HG03045 (cell line): ENCODE data around the gene ESR2.
"Not testable (repeated sequence)": the region's sequence is repeated elsewhere in the genome, so short reads cannot be mapped to it uniquely, and the experiment has no call there.

Experiments used
- ATAC-seq: cut with Tn5 transposase; IDR thresholded peaks from one replicate; pipeline ENCODE4 v1.9.1; 2021; ENCODE audit warnings: mild to moderate bottlenecking, moderate library complexity; ENCODE audit not compliant: unreplicated experiment

ESR2 gene

DNA sequence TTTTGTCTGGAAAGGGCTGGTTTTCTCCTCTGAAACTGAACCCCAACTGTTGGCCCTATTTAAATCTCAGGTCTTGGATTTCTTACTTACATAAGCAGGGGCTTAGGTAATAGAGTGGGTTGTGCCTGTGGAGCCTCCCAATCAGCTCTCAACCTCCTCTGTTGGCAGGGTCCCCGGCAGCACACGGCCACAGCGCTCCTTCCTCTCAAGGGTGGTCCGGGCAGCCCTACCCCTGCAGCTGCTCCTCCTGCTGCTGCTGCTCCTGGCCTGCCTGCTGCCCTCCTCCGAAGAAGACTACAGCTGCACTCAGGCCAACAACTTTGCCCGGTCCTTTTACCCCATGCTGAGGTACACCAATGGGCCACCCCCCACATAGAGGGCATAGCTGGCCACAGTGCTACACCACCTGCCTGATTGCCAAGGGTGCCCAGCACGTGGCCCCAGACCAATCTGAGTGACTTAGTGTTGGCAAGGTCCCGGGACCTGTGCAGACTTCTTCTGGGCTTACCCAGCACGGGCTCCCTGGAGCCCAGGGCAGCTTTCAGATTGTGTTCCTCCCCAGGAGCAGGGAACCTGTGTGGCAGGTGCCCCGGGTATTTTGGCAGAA lies 68.9 kb downstream of the ESR2 start:
- ATAC-seq = no peak

DNA sequence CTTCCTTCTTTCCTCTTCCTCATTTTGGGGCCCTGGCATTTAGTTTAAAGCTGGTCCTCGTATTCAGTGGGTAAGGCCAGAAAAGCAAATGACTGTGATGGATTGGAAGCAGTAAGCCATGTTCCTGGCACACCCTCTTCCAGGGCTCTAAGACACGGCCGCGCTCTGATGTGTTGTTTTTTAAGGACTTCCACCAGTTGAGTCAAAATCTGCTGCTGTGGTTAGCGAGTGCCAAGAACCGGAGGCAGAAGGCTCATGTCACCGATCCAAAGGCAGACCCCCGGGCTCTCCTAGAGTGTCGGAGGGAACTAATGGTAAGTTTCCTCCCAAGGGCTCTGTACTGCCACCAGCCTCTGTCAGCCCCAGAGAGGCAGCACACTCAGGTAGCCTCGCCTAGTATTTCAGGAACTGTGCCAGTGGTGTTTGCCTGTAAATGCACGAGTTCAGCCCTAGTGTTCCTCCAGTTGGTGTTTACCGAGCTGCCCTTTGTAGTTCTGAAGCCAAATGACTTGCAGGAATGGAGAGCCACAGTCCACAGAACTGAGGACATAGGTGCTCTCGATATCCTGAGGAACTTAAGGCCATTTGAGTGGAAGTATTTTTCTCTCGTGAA lies 72.7 kb downstream of the ESR2 start:
- no peak for ATAC-seq

DNA sequence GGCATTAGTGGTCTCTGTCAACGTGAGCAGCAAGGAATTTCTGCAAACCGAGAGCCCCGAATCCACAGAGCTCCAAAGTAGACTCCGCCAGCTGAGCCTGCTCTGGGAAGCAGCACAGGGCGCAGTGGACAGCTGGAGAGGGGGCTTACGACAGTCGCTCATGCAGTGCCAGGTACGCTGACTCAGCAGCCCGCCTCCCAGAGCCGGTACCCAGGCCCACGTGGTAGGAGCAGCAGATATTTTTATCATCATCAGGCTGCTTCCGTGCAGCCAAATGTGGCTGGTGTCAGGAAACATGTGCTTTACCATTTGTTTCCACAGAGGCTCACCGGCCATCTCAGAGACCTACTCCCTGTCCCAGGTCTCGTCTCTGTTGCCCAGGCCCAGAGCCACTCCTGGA lies 73.7 kb downstream of the ESR2 start:
- no peak for ATAC-seq

DNA sequence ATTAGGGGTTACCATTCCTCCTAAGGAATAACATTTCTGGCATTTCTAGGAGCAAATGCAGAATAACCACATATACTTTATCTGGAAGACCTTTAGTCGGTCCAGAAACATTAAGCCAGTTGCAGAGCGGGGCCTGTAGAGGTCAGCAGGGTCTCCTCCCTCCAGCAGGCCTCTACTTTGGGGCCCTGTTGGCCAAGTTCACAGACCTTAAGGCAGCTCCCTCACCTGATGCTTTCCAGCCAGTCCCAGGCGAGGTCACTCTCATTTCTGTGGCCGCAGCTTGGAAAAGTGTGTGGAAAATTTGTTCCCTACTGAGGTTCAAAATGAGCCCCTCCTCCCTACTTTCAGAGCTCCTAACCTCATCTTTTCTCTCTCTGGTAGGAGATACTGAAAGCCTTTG lies 74.1 kb downstream of the ESR2 start:
- no peak for ATAC-seq

DNA sequence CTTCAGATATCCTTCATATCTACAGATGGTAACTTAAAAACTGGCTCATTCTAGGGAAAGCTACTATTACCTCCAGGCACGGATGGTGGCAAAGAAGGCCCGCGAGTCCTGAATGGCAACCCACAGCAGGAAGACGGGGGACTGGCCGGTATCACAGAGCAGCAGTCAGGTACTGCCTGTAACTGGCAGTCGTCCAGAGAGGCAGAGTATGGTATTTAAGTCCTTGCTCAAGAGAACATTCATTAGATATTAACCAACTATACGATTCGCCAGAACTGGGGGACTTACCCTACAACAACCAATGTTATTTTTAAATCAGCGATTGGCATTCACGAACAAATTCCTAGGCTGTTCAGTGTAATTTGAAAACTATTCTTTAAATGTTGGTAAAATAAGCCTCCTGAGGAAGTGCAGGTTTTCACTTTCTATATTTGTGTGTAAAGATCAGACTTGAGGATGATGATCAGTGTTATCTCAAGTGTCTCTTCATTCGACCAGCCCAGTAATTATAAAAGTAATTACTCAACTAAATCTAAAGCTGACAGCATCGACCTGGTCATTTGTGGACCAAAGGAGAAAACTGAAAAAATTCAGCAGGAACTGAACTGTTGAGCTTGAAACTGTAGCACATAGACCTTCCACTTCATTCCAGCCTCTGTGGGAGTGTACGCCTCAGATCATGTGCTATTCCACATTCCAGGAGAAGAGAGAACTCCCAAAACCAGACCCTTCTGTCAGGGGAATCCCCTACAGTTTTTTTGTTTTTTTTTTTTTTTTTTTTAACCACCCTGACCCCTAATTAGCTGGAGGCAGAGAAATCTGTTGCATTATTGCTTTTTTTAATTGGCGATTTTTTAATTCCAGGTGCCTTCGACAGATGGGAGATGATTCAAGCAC lies 75.6 kb downstream of the ESR2 start:
- ATAC-seq = no peak

DNA sequence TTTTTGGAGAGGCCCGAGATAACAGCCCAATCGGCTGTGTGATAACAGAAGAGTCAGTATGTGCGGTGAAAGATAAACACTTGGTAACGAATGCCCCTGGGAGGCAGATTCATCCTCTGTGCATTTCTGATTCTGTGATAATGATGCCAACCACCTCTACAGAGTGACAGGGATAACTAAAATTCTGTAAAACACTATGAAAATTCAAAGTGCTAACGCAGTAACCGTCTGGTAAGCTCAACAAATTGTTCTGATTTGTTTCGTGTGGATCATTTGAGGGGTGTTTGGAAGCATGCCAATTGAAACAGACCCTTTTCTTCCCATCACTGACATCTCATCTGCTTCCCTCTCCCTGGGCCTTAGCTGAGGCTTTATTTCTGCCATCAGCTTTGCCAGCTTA lies 76.3 kb downstream of the ESR2 start:
- no peak for ATAC-seq

DNA sequence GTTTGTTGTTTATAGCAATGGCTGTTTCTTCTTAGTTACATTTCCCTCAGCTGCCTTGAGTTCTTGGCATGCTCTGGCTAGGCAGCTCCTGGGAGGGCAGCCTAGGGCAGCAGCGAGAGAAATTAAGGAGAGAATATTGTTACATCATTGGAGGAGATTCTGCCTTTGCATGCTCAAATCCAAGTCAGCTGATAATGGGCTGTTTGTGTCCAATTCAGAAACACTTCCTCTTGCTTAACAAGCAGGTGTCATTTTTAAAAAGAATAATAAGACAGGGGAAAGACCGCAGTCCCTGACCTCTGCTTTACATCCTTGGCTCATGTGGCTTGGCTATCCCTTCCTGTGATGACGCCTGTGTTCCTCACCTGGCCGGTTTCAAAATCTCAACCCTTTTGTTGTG lies 76.9 kb downstream of the ESR2 start:
- no peak for ATAC-seq

DNA sequence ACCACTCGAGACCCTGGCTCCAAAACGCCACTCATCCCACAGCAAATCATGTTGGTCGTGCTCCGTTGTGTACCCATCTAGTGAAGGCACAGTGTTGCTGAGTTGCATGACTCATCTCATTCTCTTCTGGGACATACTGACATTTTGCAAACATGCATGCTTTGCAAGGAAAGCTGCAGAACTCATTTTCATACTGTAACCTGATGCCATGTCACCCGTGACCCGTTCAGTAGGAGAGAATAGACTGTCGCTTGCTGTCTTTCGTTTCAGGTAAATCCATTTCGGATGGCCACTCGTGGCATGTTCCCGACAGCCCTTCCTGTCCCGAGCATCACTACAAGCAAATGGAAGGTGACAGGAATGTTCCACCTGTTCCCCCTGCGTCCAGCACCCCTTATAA lies 78.2 kb downstream of the ESR2 start:
- ATAC-seq = no peak

DNA sequence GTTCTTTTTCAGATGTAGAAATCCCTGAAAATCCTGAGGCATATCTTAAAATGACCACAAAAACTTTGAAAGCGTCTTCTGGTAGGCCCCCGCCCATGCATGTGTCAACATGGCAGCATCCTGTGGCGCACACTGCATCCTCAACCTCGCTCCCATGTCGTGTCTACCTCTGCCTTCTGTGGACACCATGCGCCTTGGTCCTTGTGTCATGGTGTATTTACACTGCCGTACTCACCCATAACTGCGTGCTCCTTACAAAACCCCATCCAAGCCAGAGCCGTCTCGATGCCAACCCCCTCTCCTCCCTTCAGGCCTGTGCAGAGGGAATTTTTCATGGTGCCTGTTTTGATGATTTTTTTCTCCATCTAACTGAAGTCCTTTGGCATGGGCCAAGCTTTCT lies 78.9 kb downstream of the ESR2 start:
- ATAC-seq = no peak

DNA sequence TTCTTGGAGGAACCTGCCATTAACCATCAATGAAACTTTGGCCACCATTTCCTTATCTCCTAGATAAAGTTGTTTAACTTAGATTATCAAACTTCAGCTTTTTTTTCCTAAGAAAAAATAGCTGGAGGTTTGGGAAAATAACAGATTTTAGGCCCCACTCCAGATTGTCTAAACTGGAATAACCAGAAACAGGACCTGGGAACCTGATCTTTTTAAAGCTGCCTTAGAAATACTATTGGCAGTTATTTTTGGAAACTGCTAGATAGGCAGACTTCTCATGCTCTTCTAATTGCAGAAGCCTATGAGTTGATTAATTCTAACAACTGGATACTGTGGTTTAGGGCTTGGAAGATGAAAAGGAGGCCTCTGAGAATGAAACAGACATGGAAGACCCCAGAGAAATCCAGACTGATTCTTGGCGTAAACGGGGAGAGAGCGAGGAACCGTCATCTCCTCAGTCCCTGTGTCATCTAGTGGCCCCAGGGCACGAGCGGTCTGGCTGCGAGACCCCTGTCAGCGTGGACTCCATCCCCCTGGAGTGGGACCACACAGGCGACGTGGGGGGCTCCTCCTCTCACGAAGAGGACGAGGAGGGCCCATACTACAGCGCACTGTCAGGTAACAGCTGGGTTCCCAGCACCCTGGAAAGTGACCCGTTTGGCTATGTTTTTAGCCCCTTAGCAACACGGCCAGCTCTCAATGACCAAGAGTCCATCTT lies 80.2 kb downstream of the ESR2 start:
- ATAC-seq = no peak

DNA sequence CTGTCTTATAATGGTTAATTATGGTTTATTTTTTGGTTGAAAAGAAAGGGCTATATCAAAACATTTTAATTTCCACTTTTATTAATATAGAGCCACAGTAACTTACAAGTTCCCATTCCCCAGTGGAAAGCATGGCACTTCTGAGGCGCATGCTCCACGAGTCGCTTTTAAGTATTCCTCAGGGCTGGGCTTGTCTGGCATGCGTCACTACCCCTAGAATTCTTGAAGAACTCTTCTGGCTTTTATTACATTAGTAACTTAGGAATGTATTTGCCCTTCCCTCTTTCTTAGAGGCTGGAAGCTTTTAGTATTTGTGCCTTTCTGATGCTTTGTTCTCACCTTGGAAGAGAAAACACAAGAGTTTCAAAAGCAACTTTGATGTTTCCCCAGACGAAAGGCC lies 81.1 kb downstream of the ESR2 start:
- no peak for ATAC-seq

DNA sequence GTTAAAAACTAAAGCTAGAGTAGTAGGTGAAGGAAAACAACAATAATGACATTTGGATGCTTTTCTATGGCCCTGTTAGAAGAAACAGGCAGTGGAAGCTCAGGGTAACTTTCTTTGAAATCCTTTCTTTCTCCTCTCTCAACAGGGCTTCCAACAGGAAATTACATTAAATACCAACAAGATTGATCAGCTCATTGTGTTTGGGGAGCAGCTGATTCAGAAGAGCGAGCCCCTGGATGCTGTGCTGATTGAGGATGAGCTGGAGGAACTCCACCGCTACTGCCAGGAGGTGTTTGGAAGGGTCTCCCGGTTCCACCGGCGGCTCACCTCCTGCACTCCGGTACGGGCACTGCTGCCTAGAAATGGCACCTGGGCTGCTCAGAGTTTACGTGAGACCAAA lies 81.5 kb downstream of the ESR2 start:
- no peak for ATAC-seq

DNA sequence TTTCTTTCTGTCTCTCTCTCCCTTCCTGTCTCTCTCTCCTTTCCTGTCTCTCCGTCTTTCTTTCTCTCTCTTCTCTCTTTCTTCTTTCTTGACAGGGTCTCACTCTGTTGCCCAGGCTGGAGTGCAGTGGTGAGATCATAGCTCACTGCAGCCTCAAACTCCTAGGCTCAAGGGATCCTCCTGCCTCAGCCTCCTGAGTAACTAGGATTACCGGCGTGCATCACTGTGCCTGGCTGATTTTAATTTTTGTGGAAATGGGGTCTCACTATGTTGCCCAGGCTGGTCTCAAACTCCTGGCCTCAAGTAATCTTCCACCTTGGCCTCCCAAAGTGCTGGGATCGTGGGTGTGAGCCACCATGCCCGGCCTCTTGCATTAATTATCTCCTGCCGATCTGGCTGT lies 83.3 kb downstream of the ESR2 start:
- not testable (repeated sequence) for ATAC-seq

DNA sequence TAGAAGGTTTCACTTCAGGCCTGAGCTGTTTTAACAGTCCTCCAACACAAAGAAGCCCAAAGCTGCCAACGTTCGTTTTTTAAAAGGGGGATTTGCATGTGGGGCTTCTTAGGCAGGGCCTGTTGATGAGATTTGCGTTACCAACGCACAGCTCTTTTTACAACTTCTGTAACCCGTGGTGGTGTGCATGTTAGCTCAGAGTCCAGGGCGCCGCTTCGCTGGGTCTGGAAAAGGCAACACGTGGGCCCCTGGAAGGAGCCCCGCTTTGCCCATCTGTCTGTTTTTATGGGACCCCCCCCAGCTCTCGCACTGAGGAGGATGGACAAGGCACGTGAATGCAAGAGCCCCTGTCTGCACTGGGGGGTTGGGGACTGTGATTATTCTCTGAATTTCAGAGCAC lies 84.0 kb downstream of the ESR2 start:
- ATAC-seq = no peak

DNA sequence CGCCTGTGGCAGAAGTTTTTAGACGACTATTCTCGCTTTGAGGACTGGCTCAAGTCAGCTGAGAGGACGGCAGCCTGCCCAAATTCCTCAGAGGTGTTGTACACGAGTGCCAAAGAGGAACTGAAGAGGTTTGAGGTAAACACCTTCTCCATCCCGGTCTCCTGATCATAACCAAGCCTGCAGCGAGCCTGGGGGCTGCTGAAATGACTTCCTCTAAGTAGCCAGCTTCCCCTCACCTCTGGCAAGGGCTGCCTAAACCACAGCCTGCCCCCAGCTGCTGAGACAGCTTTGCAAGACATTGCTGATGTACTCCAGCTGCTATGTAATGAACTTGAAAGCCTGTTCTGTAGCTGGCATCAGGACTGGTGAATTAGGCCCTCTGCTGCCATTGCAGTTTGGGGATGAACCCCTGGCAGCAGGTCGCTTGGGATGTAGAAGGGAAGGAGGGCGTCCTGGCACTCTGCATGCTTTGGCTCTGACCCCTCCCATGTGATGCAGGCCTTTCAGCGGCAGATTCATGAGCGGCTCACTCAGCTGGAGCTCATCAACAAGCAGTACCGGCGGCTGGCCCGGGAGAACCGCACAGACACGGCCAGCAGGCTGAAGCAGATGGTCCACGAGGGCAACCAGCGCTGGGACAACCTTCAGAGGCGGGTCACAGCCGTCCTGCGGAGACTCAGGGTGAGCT lies 84.6 kb downstream of the ESR2 start:
- ATAC-seq = no peak

DNA sequence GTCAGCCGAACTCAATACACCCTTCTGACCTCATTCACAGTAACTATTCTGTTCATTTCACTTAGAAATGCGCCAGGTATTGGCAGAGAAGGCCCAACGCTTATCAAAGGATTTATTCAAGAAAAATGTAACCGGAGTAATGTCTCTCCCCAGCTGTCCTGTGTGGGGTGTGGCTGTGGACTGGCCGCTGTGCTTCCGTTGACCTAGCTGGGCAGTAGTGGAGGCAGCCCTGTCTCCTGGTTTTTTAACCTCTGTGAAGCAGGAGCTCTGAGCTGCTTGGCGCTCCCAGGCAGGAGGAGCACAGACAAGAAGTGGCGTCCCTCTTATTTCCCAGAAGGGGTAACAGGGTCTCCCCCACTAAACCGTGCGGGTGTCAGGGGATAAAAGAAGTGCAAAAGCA lies 85.2 kb downstream of the ESR2 start:
- ATAC-seq = no peak

DNA sequence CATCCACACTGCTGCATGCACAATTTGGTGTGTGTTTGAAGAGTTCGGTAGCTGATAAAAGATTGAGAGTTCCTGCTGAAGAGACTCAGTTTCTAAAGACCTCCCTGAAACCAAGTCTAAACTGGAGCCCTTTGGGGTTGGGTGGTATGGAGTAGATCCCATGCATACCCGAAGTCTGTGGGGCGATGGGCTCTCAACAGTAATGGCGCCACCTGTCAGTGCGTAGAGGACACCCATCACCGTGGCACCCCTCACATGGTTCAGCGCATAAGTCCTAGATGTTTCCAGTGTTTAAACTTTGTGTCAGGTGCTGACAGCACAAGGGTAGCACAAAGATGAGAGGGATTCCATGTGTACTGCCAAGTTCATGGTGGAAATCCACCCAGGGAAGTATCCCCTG lies 85.9 kb downstream of the ESR2 start:
- ATAC-seq = no peak

DNA sequence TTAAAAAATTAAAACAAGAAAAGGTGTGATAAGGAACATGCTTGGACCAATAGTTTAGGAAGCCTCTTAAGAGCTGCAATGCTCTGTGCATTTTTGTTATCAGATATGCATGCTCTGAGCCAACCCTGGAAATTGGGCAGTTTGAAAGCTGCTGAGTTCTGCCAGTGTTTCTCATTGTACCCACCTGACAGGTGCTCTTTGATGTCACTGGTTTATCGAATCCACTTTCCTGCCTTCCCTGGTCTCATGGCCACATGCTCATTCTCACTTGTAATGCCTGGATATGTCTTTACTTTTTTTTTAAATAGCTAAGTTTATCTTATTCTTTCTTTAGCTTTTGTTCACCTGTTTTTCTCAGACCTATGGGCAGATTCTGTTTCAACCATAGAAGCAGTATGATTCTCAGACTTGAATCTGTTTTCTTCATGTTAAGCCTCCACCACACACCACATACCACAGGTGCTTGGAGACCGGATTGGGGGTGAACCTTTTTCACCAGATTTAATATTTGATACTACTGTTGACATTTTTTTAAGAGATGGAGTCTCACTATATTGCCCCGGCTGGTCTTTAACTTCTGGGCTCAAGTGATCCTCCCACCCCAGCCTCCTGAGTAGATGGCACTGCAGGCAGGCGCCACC lies 90.7 kb downstream of the ESR2 start:
- ATAC-seq = no peak

DNA sequence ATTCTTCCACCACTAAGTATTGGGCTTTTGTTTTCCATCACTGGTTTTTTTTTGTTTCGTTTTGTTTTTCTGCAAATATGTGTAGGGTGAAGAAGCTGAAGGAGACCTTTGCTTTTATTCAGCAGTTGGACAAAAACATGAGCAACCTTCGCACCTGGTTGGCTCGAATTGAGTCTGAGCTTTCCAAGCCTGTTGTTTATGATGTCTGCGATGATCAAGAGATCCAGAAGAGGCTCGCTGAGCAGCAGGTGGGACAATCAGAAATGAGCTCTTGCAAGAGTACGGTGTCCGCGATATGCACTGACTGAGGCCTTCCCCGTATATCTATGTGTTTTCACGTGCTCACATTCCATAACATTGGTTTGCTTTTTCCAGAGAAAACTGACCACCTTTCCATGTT lies 91.5 kb downstream of the ESR2 start:
- no peak for ATAC-seq

DNA sequence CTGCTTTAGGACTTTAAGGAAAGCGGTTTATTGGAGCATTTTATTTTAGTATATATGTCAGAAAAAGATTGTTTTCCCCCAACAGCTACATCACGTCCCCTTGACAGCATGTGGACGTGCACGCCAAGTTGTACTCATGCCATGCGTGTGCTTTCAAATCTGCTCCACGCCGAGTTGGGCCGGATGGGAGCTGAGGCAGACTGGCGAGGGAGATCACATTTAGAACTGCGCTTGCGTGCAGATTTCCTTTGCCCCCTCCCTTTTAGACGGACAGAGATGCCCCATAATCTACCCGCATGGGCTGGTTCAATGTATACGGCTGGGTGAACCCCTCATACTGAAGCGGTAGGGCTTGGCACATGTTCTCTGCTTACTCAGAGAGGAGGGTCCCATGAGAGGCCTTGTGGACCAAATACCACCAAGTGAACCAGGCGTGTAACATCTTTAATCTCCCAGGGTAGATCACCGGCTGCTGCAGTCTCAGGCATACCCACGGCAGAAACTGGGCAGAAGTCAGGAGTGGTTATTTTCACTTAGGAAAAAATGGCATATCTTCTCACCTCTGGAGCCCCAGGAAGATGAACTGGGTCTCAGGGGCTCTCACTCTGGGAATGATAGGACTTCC lies 92.1 kb downstream of the ESR2 start:
- ATAC-seq = no peak
